GM10847 (cell line): ENCODE measurements around the gene ZNF664.

Experiments used
- POLR2A ChIP-seq: IDR thresholded peaks from 2 replicates; pipeline ENCODE4 v1.6.1; 2011; ENCODE audit not compliant: insufficient read length; ENCODE audit errors: extremely low read depth

ZNF664 gene

DNA sequence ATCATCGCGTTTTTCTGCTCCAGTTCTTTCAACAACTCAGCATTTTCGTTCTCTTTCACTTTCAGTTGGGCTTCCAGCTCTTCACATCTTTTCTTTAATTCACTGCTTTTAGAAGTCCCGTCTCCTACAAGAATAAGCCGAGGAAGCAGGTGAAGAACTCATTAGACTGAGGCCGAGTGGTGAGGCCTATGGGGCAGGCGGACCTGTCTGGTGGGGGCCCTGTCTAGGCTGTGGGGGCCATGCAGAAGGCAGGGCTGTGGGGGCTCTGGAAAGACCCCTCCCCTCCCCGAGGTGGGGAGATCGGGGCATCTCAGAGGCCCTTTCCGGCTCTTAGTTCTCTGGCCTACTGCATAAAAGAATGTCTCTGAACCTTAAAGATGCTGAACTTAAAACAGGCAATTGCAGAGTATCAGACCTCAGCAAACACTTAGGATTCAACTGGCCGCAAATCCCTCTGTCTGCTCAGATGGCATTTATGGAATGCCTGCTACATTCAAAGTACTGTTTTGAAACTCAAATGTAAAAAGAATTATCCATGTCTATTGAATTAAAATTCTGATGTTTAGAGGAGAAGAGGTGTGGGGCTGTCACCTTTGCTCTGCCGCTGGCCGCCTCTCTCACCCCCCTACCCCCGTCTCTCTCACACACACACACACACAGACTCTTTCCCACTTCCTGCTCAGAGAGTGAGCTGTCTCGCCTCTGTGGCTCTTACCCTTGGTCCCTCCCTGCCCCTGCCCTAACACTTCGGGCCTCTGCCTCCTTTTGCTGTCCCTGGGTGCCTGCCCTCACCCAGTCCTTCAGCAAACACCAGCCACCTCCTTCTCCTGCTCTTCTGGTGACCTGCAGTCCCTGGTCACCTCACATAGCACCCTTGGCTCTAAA is 35.1 kb upstream of the ZNF664 start:
- TF ChIP-seq POLR2A: no peak

DNA sequence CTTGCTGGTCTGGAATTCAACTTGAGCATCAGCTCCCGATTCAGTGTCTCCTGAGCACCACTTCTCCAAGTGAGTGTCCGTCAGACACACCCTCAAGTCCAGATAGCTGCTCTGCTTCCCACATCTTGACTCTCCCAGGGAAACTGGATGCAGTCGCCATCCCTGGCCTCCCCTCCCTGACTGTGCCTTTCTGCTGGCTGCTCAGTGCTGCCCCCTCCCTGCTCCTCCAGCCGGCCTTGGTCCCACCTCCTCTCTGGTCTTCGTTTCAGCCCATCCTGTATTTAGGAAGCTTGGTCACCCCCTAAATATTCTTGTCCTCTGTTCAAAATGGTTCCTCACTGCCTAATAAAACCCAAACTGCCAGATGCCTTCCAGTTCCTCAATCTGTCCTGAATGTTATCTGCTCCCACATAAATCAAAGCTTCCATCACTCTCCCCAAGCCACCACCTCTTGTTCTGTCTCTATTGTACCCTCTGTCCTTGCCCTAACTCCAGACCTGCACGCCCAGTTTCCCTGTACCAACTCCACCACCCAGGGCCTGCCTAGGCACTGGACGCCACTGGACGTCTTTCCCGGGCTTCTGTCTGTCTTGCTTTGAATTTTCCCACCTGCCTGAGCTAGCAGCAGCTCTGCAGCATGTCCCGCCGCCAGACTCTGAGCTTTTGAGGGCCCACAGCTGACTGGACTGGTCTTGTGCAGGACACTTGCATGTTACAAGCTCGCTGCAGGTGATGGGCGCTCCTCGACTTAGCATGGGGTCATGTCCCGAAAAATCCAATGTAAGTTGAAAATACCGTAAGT is 34.1 kb upstream of the ZNF664 start:
- no peak for TF ChIP-seq POLR2A

DNA sequence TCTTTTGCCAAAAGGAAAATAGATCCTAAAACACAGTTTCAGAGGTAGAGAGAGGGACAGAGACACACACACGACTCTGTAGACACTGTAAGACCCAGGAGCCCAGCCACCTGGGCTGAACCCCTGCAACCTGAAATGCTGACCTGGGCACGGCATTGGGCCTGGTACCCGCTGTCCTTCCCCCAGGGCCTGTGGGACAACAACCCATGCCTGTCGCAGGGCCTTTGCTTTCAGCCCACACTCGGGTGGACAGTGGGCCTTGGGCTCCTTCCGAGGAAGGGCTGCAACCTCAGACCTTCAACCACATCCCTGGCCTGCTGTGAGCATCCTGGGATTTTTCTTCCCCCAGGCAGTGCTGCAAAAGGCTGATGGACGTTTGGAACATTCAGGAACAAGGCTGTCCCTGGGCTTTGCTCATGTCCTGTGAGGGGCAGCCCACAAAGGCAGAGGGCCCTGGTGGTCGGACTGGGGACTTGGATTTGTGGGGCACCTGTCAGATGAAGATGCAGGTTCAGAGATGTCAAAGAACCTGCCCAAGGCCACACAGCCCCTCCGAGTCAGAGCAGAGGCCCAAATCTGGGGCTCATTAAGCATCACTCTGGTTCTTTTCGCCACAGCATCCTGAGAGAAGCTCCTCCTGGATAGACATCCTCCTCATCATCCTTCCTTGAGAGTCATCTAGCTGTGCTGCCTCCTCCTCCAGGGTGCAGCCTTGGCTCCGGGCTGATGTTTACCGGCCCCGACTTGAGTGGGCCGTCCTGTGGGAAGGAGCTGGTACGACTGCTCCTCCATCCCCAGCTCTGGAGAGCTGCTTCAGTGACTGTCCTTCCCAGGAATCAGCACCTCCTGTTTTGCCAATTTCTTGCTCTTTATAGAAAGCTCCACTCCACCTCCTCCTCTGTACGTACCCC is 33.0 kb upstream of the ZNF664 start:
- TF ChIP-seq POLR2A: no peak

DNA sequence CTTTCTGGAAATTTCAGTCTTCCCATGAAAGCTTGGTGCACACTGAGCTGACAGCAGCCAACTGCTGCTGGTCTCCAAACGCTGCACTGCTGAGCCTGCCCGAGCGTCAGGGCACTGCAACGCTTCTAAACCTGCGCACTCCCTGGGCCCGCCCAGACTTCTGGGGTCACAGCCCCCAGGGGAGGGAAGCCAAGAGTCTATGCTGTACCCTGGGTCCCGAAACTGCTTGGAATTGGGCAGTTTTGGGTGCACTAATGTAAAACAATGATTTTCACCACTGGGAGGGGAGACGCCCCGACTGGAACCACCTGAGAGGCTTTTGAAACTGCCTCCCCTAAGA is 32.4 kb upstream of the ZNF664 start:
- no peak for TF ChIP-seq POLR2A

DNA sequence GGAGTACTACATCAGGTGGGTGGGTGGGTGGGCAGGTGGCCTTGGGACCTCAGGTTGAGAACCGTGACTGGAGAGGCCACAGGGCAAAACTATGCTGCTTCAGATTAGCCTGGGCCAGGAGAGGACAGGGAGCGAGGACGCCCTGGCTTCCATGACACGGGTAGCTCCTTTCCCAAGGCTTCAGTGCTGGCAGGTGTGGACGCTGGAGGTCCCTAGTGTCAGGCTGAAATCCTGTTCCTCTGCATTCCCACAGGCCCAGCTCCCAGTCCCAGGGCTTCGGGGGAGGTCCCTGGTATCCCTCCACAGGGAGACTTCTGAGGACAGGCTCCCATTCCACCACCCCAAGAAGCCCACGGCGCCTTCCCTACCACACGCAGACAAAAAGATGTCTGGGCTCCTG is 32.0 kb upstream of the ZNF664 start:
- TF ChIP-seq POLR2A: no peak

DNA sequence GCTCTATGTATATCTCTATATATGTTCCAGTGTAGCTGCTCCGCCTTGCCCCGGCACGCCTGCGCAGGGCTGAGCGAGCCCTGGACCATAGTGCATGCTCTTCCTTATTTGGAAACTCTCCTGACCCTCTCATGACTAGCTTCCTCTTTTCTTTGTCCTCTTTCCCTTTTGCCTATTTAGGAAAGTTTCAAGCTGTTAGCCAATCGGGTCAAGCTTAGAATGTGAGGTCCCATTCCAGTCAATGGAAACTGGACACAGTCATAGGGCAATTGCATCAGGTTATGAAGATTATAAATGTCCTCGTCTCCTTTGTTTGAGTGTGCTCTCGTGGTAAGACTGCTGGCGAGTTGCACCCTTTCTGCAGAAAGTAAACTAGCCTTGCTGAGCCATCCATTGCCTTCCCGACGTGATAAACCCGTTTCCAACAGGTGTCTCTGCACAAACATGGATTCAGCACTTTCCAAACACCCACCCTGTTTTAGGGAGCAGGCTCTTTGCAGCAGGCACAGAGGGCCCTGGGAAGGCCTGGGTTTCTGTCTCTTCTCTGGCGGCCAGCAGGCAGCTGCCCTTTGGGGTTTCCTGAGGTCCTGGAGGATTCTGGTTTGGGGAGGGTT is 31.3 kb upstream of the ZNF664 start:
- no peak for TF ChIP-seq POLR2A

DNA sequence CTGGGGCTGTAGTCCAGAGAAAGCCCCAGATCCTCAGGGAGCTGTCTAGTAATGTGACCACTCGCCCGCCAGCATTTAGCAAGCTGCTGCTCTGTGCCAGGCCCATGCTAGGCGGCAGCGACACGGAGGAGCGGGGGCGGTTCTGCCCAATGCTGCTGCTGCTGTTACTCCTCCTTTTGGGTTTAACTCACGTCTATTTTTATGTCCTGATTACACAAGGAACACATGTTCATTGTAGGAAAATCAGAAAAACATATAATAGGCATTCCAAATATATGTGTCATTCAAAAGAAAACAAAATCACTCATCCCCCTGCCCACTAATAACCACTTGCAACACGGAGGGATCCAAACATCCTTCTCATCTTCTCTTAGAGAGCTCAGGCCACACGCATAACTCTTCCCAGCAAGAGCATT is 30.8 kb upstream of the ZNF664 start:
- no peak for TF ChIP-seq POLR2A

DNA sequence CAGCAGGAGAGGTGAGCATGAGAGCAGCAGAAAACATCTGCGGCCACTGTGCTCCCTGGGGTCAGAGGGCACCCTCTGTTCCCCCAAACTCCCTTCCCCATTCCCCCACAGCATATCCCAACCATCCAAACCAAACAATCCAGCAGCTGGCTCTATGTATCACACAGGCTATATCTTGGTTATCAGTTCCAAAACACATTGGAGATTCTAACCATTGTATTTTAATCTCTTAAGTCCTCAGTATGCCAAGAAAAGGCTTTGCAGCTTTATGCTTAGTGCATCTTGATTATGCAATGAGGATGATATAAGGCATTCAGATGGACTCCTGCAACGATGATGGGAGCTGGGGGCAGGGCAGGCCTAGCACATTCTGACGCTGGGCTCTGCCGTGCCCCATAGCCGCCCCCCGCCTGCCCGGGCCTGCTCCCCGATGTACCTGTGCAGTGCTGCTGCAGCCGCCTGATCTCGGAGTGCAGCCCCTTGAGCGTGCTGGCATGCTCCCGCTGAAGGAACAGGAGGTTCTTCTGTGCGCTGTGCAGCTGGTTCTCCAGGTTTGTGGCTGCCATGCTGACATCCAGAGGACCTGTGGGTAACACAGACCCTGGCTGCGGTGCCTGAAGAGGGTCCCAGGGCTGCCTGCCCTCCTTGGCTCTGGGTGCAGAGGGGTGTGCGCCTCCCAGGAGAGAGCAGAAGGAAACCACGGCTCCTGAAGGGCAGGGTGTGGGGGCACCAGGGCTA is 29.9 kb upstream of the ZNF664 start:
- TF ChIP-seq POLR2A: no peak

DNA sequence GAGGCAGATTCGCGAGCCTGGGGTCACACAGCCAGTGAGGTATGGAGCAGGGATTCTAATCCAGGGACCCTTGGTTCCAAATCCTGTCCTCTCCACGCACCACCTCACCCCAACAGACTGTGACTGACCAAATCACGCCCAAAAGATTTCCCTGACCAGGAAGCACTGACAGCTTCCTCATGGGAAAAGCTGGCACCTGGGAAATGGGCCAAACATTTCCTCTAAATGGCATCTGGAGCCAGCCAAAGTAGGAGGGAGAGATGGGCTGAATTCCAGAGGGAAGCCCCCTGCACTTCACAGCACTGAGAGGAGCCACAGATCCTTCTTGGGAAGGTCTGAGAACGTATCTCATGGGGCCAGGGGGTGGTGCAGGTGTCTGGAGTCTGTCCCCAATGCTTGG is 29.2 kb upstream of the ZNF664 start:
- TF ChIP-seq POLR2A: no peak

DNA sequence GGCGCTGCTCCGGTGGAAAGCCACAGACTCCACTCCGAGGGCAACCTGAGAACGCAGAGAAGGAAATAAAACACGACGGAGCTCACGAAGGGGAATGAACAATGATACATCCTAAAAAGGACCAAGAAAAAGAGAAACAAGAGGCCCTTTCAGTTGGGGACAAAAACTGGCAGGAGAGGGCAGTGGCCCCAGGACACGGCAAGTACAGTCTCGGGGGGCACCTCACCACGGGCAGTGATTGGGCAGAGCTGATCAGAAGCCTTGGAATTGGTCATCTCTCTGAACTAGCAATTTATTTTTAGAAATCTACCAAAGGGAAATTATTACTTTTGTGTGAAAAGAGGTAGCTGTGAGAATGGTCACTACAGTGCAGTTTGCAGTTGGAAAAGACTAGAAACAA is 28.3 kb upstream of the ZNF664 start:
- TF ChIP-seq POLR2A: no peak

DNA sequence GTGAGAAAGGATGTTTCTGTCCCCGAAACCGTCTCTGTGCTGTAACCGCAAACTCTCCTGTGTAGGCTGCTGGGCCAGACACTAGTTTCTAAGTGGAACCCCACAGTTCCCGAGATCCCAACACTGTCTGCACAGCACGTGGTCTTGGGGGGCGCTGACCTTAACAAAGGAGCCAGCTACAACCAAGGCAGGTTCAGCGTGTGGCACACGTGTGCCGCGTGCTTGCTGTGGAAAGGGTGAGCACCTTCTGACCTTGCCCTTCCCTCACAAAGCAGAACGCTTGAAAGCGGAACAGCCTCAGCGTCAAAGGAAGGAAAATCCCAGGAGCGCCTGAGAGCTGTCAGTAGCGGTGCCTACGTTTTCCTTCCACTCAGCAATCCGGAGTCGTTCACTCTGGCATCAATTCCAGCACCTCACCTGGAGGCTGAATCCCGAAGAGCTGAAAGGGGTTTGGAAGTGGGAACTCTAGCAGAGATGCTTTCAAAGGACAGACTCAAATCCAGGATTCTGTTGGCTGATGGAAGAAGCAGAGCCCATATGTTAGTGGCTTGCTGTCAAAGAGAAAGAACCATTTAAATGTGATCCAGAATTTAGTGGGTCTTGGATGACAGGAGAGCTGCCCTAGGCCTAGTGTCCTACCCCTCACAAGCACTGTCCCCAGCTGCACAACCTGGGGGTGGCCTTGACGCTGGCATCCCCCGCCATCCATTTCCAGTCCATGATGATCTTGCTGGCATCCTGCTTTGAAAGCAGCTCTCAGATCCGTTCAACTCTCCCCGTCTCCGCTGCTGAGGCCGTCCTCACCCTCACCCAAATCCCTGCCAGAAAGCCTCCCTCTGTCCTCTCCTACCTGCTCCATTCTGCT is 27.5 kb upstream of the ZNF664 start:
- TF ChIP-seq POLR2A: no peak

DNA sequence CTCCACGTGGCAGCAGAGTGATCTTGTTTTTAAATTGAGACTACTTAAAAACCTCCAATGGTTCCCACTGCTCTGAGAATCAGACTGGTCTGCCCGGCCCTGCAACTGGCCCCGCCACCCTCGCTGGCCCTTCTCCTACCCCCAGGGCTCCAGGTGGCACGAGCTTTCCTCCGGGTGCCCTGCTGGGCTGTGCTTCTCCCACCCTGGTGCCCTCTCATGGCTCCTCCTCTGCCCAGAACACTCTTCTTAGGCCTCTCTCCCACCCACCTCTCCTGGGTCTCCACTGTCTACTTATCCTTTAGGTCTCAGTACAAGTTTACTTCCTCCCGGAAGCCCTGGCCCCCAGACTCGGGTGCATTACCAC is 26.9 kb upstream of the ZNF664 start:
- TF ChIP-seq POLR2A: no peak

DNA sequence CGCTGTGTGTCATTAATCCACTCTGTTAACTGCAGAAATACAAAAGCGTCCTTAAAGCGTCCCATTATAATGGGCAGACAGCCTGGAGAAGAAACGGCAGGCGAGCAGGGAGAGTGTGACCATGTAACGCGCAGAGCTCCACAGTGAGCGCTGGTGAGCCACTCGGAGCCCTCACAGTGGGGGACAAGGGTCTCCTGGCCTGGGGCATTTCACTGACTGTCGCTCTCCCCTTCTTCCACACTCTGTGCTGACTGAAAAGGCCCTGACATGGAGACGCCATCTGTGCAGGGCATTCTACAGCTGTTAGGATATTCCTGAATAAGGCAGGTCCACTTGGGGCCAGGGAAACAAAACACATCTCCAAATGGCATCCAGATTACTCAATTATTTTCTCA is 24.6 kb upstream of the ZNF664 start:
- TF ChIP-seq POLR2A: no peak
